NB4 (cell line): ENCODE measurements around the gene ENTPD1.

Experiments used
- MAX ChIP-seq: IDR thresholded peaks from 2 replicates; pipeline ENCODE4 v1.6.1; 2011; ENCODE audit warnings: low read depth, low read length
- MYC ChIP-seq: IDR thresholded peaks from 2 replicates; pipeline ENCODE4 v1.6.1; 2011; ENCODE audit warnings: low read depth, low read length
- POLR2A ChIP-seq: IDR thresholded peaks from 2 replicates; pipeline ENCODE4 v1.6.1; 2011; ENCODE audit warnings: mild to moderate bottlenecking; ENCODE audit not compliant: insufficient read length; ENCODE audit errors: extremely low read depth
- TF ChIP-seq, protein P1 (sequence below): IDR thresholded peaks from one replicate; pipeline ENCODE4 v1.5.1; 2012; ENCODE audit warnings: low read depth, low read length

- TF ChIP-seq MAX (no peak), MYC (no peak), POLR2A (no peak)
- TF ChIP-seq, protein P1, sequence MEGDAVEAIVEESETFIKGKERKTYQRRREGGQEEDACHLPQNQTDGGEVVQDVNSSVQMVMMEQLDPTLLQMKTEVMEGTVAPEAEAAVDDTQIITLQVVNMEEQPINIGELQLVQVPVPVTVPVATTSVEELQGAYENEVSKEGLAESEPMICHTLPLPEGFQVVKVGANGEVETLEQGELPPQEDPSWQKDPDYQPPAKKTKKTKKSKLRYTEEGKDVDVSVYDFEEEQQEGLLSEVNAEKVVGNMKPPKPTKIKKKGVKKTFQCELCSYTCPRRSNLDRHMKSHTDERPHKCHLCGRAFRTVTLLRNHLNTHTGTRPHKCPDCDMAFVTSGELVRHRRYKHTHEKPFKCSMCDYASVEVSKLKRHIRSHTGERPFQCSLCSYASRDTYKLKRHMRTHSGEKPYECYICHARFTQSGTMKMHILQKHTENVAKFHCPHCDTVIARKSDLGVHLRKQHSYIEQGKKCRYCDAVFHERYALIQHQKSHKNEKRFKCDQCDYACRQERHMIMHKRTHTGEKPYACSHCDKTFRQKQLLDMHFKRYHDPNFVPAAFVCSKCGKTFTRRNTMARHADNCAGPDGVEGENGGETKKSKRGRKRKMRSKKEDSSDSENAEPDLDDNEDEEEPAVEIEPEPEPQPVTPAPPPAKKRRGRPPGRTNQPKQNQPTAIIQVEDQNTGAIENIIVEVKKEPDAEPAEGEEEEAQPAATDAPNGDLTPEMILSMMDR = no peak
These were observed 405 bp upstream of the ENTPD1 start for GRCh38 chr10:95755511-95756004.
